NCI-H1092 treated with DMSO at 0.1 percent for 48 hours (cell line): ENCODE results near the gene ZSWIM1.

Source experiments
- DNase-seq: peaks from one replicate; lab custom pipeline; 2025; lab: John Stamatoyannopoulos, UW

Gene ZSWIM1

GRCh38 chr20:45933266-45934045, 52.4 kb downstream of the ZSWIM1 start:
- peak; percentile 82 for DNase-seq

DNA sequence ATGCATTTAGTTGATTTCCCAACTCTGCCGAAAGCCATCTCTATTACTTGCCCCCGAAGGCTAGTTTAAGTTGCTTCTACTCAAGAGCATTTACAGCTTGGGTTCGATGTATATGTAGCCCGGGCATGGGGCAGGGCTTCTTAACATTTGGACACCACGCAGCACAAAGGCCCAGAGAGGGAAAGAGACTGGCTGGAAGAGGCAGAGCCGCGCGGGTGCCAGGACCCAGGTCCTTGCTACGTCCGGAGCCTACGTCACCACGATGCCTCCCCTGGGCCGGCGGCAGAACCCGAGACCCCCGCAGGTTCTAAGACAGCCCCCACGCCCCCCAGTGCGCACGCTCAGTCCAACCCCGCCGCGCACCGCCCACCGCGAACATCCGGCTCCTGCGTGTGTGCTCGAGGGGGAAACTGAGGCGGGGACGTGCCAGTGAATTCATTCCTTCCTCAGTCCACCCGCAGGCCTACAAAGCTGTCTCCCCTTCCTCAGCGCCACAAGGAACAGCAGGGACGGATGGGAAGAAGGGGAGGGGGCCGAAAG, 53.1 kb downstream of the ZSWIM1 start:
- peak; percentile 77 for DNase-seq
